Astrocyte of the cerebellum (primary cell): Measurements from ENCODE around the gene XRN2.

Experiments
- DNase-seq: peaks from one replicate; pipeline ENCODE4 v3.0.0-alpha.2; 2011; ENCODE audit warnings: low read depth
- H3K4me3 ChIP-seq: 2 replicates; pipeline ENCODE4 v1.5.1; 2011; ENCODE audit warnings: mild to moderate bottlenecking, low read depth, low read length, moderate library complexity
- CTCF ChIP-seq: IDR thresholded peaks from 2 replicates; pipeline ENCODE4 v1.5.1; 2012; ENCODE audit warnings: low read length, low read depth, moderate library complexity, mild to moderate bottlenecking; ENCODE audit errors: missing control alignments
- in situ Hi-C: cut with HindIII; loops from 2 replicates; pipeline ENCODE4 v1.10.0; 2017; ENCODE audit warnings: low sequenced_read_pairs

The XRN2 gene

GRCh38 chr20:21266191-21266536, 37.0 kb upstream of the XRN2 start:
- in situ Hi-C loops, result no loop called here
- no peak for TF ChIP-seq CTCF
- H3K4me3 ChIP-seq, result no peak overlapping the region
- no peak for DNase-seq

DNA sequence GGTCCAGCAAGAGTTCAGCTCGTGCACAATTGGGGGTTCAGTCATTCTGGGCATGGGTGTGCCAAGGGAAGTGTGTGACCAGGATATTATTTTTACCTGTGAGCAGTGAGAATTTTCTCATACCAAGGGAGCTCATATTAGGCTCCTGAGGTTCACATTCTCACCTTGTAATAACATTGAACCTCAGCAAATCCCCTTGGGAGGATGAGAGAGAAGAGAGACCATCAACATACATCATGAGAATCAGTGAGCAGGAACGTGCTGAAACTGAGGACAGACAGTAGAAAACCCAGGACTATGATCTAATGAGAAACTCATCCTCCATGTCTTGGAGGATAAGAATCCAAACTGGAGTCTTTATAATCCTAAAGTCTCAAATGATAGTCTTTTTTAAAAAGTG, 33.4 kb upstream of the XRN2 start:
- in situ Hi-C loops, result no loop called here
- TF ChIP-seq CTCF, result no peak
- H3K4me3 ChIP-seq, result no peak overlapping the region
- no peak for DNase-seq

DNA sequence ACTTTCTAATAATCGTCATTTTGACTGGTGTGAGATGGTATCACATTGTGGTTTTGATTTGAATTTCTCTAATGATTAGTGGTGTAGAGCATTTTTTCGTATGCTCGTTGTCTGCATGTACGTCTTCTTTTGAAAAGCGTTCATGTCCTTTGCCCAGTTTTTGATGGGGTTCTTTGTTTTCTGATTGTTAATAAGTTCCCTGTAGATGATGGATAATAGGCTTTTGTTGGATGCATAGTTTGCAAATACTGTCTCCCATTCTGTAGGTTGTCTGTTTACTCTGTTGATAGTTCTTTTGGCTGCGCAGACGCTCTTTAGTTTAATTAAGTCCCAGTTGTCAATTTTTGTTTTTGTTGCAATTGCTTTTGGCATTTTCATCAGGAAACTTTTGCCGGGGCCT, 32.3 kb upstream of the XRN2 start:
- no peak for TF ChIP-seq CTCF
- no peak overlapping the region for H3K4me3 ChIP-seq
- in situ Hi-C loops, result no loop called here
- DNase-seq, result no peak

DNA sequence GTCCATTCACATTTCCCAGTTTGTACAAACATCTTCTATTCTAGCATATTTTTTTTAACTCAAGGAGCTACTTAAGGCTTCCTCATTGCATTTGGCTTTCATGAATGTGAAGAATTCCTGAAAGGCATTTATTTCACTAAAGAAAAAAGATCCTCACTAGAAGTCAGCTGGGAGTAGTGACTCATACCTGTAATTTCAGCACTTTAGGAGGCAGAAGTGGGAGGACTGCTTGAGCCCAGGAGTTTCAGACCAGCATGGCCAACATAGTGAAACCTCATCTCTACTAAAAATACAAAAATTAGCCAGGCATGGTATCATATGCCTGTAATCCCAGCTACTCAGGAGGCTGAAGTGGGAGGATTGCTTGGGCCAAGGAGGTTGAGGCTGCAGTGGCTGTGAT, 30.9 kb upstream of the XRN2 start:
- in situ Hi-C loops, result no loop called here
- no peak for DNase-seq
- TF ChIP-seq CTCF, result no peak
- no peak overlapping the region for H3K4me3 ChIP-seq

DNA sequence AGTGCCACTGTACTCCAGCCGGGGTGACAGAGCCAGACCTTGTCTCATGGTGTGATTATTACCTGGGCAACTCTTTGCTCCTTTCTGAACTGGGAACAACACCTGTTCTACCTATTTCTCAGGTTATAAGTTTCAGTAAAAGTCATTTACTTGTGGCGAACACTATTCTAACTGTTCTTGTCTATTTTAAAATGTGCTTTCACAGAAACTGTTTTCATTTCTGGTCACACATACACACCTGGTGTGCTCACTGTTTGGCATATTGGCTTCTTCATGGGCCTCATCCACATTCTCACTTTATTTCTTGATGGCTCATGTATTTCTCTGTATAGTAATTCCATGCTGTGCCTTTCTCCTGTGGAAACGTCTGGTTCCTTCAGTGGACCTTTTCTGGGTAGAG, 30.5 kb upstream of the XRN2 start:
- no peak overlapping the region for H3K4me3 ChIP-seq
- no peak for DNase-seq
- TF ChIP-seq CTCF, result no peak
- in situ Hi-C loops, result no loop called here

GRCh38 chr20:21273755-21274386, 29.3 kb upstream of the XRN2 start:
- no peak for TF ChIP-seq CTCF

DNA sequence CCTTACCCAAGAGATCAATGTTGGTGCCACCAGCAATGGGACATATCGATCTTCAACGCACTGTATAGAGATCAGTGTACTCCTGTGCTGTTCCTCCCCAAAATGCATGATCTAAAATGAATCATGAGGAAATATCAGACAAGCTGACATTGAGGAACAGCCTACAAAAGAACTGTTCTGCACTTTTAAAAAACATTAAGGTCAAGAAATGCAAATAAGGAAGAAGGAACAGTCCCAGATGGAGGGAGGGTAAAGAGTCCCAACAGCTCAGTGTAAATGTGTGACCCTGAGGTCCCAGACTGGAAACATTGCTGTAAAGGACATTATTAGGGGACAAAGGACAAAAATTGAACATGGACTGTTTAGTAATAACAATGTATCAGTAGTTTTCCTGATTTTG, 24.3 kb upstream of the XRN2 start:
- DNase-seq, result no peak
- in situ Hi-C loops, result no loop called here
- H3K4me3 ChIP-seq, result no peak overlapping the region
- TF ChIP-seq CTCF, result no peak

More at GRCh38 chr20:21273755-21274386, 29.3 kb upstream of the XRN2 start:
- no peak for DNase-seq
- H3K4me3 ChIP-seq, result no peak overlapping the region
- in situ Hi-C loops, result no loop called here
